SIG-M5 treated with dmso at 0.1 percent for 504 hours (cell line): ENCODE data around the gene STX8.

ENCODE experiments used
- DNase-seq: peaks from one replicate; lab custom pipeline; 2025; ENCODE audit not compliant: unreplicated experiment; lab: John Stamatoyannopoulos, UW

The STX8 gene

GRCh38 chr17:9213303-9213640 is 362.3 kb downstream of the STX8 start:
- DNase-seq, result no peak

GRCh38 chr17:9212376-9213302 is 363.0 kb downstream of the STX8 start:
- DNase-seq, result no peak

GRCh38 chr17:9211133-9211765 is 364.4 kb downstream of the STX8 start:
- DNase-seq, result no peak

- no peak for DNase-seq
These were observed 365.7 kb downstream of the STX8 start for GRCh38 chr17:9209781-9210370.

GRCh38 chr17:9209347-9209746 is 366.3 kb downstream of the STX8 start:
- no peak for DNase-seq

GRCh38 chr17:9208381-9209105 is 367.1 kb downstream of the STX8 start:
- DNase-seq, result no peak

- DNase-seq, result no peak
These were observed 368.8 kb downstream of the STX8 start for GRCh38 chr17:9206741-9207332.

GRCh38 chr17:9206410-9206703 is 369.3 kb downstream of the STX8 start:
- no peak for DNase-seq

- DNase-seq, result no peak
These were observed 369.9 kb downstream of the STX8 start for GRCh38 chr17:9205520-9206409.

GRCh38 chr17:9204637-9205329 is 370.8 kb downstream of the STX8 start:
- DNase-seq, result peak; percentile 28

- peak; percentile 35 for DNase-seq
These were observed 371.7 kb downstream of the STX8 start for GRCh38 chr17:9203771-9204425.

- DNase-seq, result no peak
These were observed 373.1 kb downstream of the STX8 start for GRCh38 chr17:9202532-9202931.

- no peak for DNase-seq
These were observed 374.8 kb downstream of the STX8 start for GRCh38 chr17:9200699-9201359.
